HepG2 (cell line): ENCODE results near the gene RIMOC1. TPM values are rescaled to one million over a fixed set of nuclear protein-coding genes. Genes with fewer than 3 reads are reported as not detected.
A peak's percentile ranks its signal among the peaks of the same experiment; 100 is the strongest.

Experiments used
- GRHL1 ChIP-seq: sonication (generic); formaldehyde crosslinking; conservative IDR thresholded peaks from 2 replicates; pipeline ENCODE4 v1.8.0; 2022; ENCODE audit warnings: missing genetic modification reagents
- MXD1 ChIP-seq: sonication (generic); formaldehyde crosslinking; IDR thresholded peaks from 2 replicates; pipeline ENCODE4 v1.4.0; 2020; ENCODE audit warnings: mild to moderate bottlenecking, missing genetic modification reagents
- MYNN ChIP-seq: sonication (generic); formaldehyde crosslinking; IDR thresholded peaks from 2 replicates; pipeline ENCODE4 v1.4.0; 2020; ENCODE audit warnings: mild to moderate bottlenecking, low read depth, missing genetic modification reagents
- NFE2 ChIP-seq: sonication (generic); formaldehyde crosslinking; IDR thresholded peaks from 2 replicates; pipeline ENCODE4 v1.4.0; 2020; ENCODE audit warnings: missing genetic modification reagents
- PRDM15 ChIP-seq: sonication (generic); formaldehyde crosslinking; IDR thresholded peaks from 2 replicates; pipeline ENCODE4 v1.4.0; 2020; ENCODE audit warnings: missing genetic modification reagents
- PRMT3 ChIP-seq: sonication (generic); formaldehyde crosslinking; IDR thresholded peaks from 2 replicates; pipeline ENCODE4 v1.8.1; 2022; ENCODE audit warnings: low read depth, mild to moderate bottlenecking, moderate library complexity, missing genetic modification reagents, borderline replicate concordance
- YY1 ChIP-seq: IDR thresholded peaks from 2 replicates; pipeline ENCODE4 v1.6.1; 2011; ENCODE audit warnings: low read length, low read depth, moderate library complexity, mild to moderate bottlenecking; ENCODE audit not compliant: insufficient read depth, insufficient replicate concordance
- ZNF281 ChIP-seq: sonication (generic); formaldehyde crosslinking; IDR thresholded peaks from 2 replicates; pipeline ENCODE4 v1.4.0; 2020; ENCODE audit warnings: missing genetic modification reagents, borderline replicate concordance
- ZNF318 ChIP-seq: sonication (generic); formaldehyde crosslinking; IDR thresholded peaks from 2 replicates; pipeline ENCODE4 v1.4.0; 2020; ENCODE audit warnings: mild to moderate bottlenecking, missing genetic modification reagents
- polyA plus RNA-seq, 8 experiments: library from polyadenylated mRNA; depleted of rRNA in 3 of 8; stranded (reverse) in 7 of 8; unstranded in 1 of 8; fragments of >200 nt; fragmentation: Illumina TruSeq in 4 of 8; extraction: Trizol in 4 of 8; gene quantifications; 2 replicates each; pipeline versions ENCODE4 v1.2.1 to v1.2.3, GENCODE V29; 2011 to 2016; ENCODE audit warnings: low read depth in 4 of 8, missing spikeins in 1 of 8, mixed read lengths in 1 of 8; ENCODE audit not compliant: insufficient read depth in 1 of 8
- total RNA-seq, 5 experiments: library from RNA; depleted of rRNA; stranded (reverse); fragments of >200 nt; fragmentation: Illumina TruSeq; extraction: Trizol; gene quantifications; 2 replicates each; pipeline ENCODE4 v1.2.3, GENCODE V29; 2016; ENCODE audit warnings: low read depth in 1 of 5

RIMOC1 gene
- total and polyA plus RNA-seq, 2 of the 13 experiments (the other 11 are each of a cell fraction or from before 2014, with no cell fraction given), result 16.3 to 16.9 TPM

GRCh38 chr5:41903892-41904799 is at the start of gene RIMOC1 (continued):
- TF ChIP-seq ZNF318 (0 out of 2 replicates have a peak, but pooled peaks have one; percentile 72), PRDM15 (CRISPR knock-in tag) (no peak), NFE2 (CRISPR knock-in tag) (no peak), GRHL1 (CRISPR knock-in tag) (no peak), MYNN (peak; percentile 57; the same call in 1 of the 2 replicates), MXD1 (peak; percentile 79; the same call in 1 of the 2 replicates), YY1 (peak; percentile 93), ZNF281 (no peak), PRMT3 (CRISPR knock-in tag) (no peak)
